Measurements from ENCODE around the gene SLC1A2. TPM values are rescaled to one million over a fixed set of nuclear protein-coding genes. Genes with fewer than 3 reads are reported as not detected.

Gene SLC1A2
- total RNA-seq, 1 donor from 2014 or later: 0.07 TPM

- Mint-ChIP-seq H3K36me3 (ENCODE audit: insufficient read depth) (no peaks in the 10 kb centered on the region), H3K27ac (no peak overlapping the region), H3K4me1 (ENCODE audit: low read depth) (peaks cover 3% of the 10 kb centered on the region), H3K27me3 (no peaks in the 10 kb centered on the region), H3K9me3 (ENCODE audit: low read depth) (no peaks in the 10 kb centered on the region), H3K4me3 (ENCODE audit: low read depth) (no peak overlapping the region)
- no peak for TF ChIP-seq CTCF (IDR thresholded peaks at IDR 0.05; ENCODE audit: unreplicated experiment)
- DNase-seq (ENCODE audit: low spot score, unreplicated experiment): no peak
Measured at GRCh38 chr11:35204614-35205013, 214.7 kb downstream of the SLC1A2 start.

Other genes starting within 250 kb of the SLC1A2 start
- gene PAMR1, start 106.1 kb upstream of the SLC1A2 start, total RNA-seq: 0.38 and 0.64 TPM in 2 replicates
- 11.2 and 12.9 TPM in 2 replicates for gene FJX1, start 198.9 kb upstream of the SLC1A2 start, total RNA-seq
- 60.1 and 65.1 TPM in 2 replicates for gene TRIM44, start 243.2 kb upstream of the SLC1A2 start, total RNA-seq